Naive thymus-derived CD8-positive, alpha-beta T cell (primary cell): ENCODE results near the gene ALDOA. TPM values are rescaled to one million over a fixed set of nuclear protein-coding genes. Genes with fewer than 3 reads are reported as not detected.

Experiments
- ATAC-seq, 2 donors: fragments of 150-1000 bp; cut with Tn5 transposase in 1 of 2; sonication (Bioruptor Pico), chemical (Tn5 transposase) in 1 of 2; 1 replicate in 1 of 2; 2 replicates in 1 of 2; pipeline ENCODE4 v1.10.0; 2021; ENCODE audit warnings: mild to moderate bottlenecking in 2 of 2, moderate library complexity in 2 of 2
- POLR2A ChIA-PET: fragments of 350-600 bp; sonication (Branson Sonifier 250); formaldehyde crosslinking; loops from one replicate; lab custom pipeline; 2021; ENCODE audit warnings: antibody characterized with exemption; lab: Charles Lee
- DNase-seq, 10 donors: peaks; one replicate each; pipeline versions ENCODE4 v3.0.0 to v3.0.0-alpha.2; 2020 to 2022
- H3K27ac Mint-ChIP-seq, 10 donors: one replicate each; pipeline ENCODE4 v1.8.0; 2020 to 2022; ENCODE audit warnings: mild to moderate bottlenecking in 10 of 10, mixed read lengths in 10 of 10, moderate library complexity in 4 of 10, inconsistent platforms in 1 of 10
- H3K27me3 Mint-ChIP-seq, 5 donors: one replicate each; pipeline ENCODE4 v1.8.0; 2021 to 2022; ENCODE audit warnings: mixed read lengths in 5 of 5
- H3K36me3 Mint-ChIP-seq, 3 donors: one replicate each; pipeline ENCODE4 v1.8.0; 2020 to 2022; ENCODE audit warnings: mixed read lengths in 3 of 3, mild to moderate bottlenecking in 2 of 3, inconsistent platforms in 1 of 3
- H3K4me1 Mint-ChIP-seq, 4 donors: one replicate each; pipeline ENCODE4 v1.8.0; 2021 to 2022; ENCODE audit warnings: mixed read lengths in 4 of 4
- H3K4me3 Mint-ChIP-seq, 10 donors: one replicate each; pipeline ENCODE4 v1.8.0; 2020 to 2022; ENCODE audit warnings: mild to moderate bottlenecking in 10 of 10, mixed read lengths in 10 of 10, moderate library complexity in 6 of 10, inconsistent platforms in 1 of 10
- H3K9me3 Mint-ChIP-seq, 9 donors: one replicate each; pipeline ENCODE4 v1.8.0; 2020 to 2022; ENCODE audit warnings: mixed read lengths in 9 of 9, mild to moderate bottlenecking in 3 of 9, inconsistent platforms in 1 of 9, moderate library complexity in 1 of 9
- polyA plus RNA-seq, 3 donors: library from polyadenylated mRNA; unstranded; fragments of 300-500 nt; fragmentation: Illumina TruSeq; gene quantifications; one replicate each; pipeline ENCODE4 v1.2.3, GENCODE V29; 2021
- total RNA-seq, 8 experiments: library from RNA in 2 of 8; stranded (reverse) in 2 of 8; gene quantifications; one replicate each; pipeline ENCODE4 v1.2.3 and lab custom pipeline; 2021 to 2026

The ALDOA gene
- total and polyA plus RNA-seq, 5 experiments from 2014 or later, result 580 to 1,176 (median 798) TPM

GRCh38 chr16:30094541-30095165, 29.1 kb downstream of the ALDOA start:
- no peaks in the 10 kb centered on the region for H3K27me3 Mint-ChIP-seq
- peaks cover 24 to 50% (median 47%) of the 10 kb centered on the region in 4 donors for H3K4me1 Mint-ChIP-seq
- ATAC-seq (no peak), DNase-seq (no peak)
- peak overlapping the region; percentile 83 to 95 (median 91) for H3K4me3 Mint-ChIP-seq
- H3K27ac Mint-ChIP-seq, result peak overlapping the region; percentile 85 to 97 (median 94)
- peaks cover 14 to 26% (median 22%) of the 10 kb centered on the region in 3 donors for H3K36me3 Mint-ChIP-seq
- POLR2A ChIA-PET, result interaction anchor here (0.7 to 9.0 kb wide), 8 partner anchors 17 to 564 kb away, joined by 3 to 320 read pairs (median 14); partner anchors contain the start of genes ALDOA, CORO1A, GDPD3 and MAPK3
- peaks cover 0 to 35% (median 16%) of the 10 kb centered on the region in 9 donors for H3K9me3 Mint-ChIP-seq

GRCh38 chr16:30095166-30096078, 29.9 kb downstream of the ALDOA start:
- Mint-ChIP-seq H3K9me3 (peaks cover 0 to 37% (median 16%) of the 10 kb centered on the region in 9 donors), H3K4me3 (peak overlapping the region; percentile 83 to 95 (median 91)), H3K4me1 (peaks cover 17 to 42% (median 39%) of the 10 kb centered on the region in 4 donors), H3K27ac (peak overlapping the region; percentile 85 to 97 (median 94)), H3K27me3 (no peaks in the 10 kb centered on the region), H3K36me3 (peaks cover 14 to 26% (median 22%) of the 10 kb centered on the region in 3 donors)
- POLR2A ChIA-PET, result interaction anchor here (1.1 to 9.0 kb wide), 13 partner anchors 9 to 563 kb away, joined by 3 to 320 read pairs (median 5); partner anchors contain the start of genes ALDOA, CORO1A, GDPD3 and MAPK3
- ATAC-seq (peak in 1 of 2 donors; percentile 1), DNase-seq (peak in 5 of 10 donors; percentile 16 to 35 (median 31))

- DNase-seq, result peak; percentile 82 to 93 (median 88)
- Mint-ChIP-seq H3K4me3 (peak within 1 kb of the TSS; percentile 83 to 95 (median 91)), H3K27me3 (no peaks in the 10 kb centered on the region), H3K9me3 (peaks cover 0 to 42% (median 16%) of the 10 kb centered on the region in 9 donors), H3K4me1 (peaks cover 17 to 39% (median 36%) of the 10 kb centered on the region in 4 donors), H3K27ac (peak within 1 kb of the TSS; percentile 85 to 97 (median 94)), H3K36me3 (peaks cover 14 to 26% (median 22%) of the 10 kb centered on the region in 3 donors)
- peak; percentile 58 to 61 for ATAC-seq
- POLR2A ChIA-PET, result interaction anchor here (0.6 to 9.0 kb wide), 17 partner anchors 9 to 350 kb away, joined by 3 to 320 read pairs (median 4); partner anchors contain the start of genes ALDOA, C16orf54, CORO1A and GDPD3
These were observed 30.7 kb downstream of the ALDOA start, which contains the start of gene YPEL3 for GRCh38 chr16:30096105-30096861. YPEL3 (minus strand) TSS chr16:30096213; CDS start chr16:30095482, 731 bp downstream.

GRCh38 chr16:30096862-30097563, 31.5 kb downstream of the ALDOA start:
- Mint-ChIP-seq H3K4me1 (peaks cover 16 to 34% (median 31%) of the 10 kb centered on the region in 4 donors), H3K27me3 (no peaks in the 10 kb centered on the region), H3K27ac (peak overlapping the region; percentile 43 to 97 (median 93)), H3K9me3 (peaks cover 0 to 44% (median 16%) of the 10 kb centered on the region in 9 donors), H3K36me3 (peaks cover 14 to 28% (median 22%) of the 10 kb centered on the region in 3 donors), H3K4me3 (peak overlapping the region; percentile 71 to 92 (median 82))
- ATAC-seq, result no peak
- POLR2A ChIA-PET, result interaction anchor here (0.6 to 9.0 kb wide), 14 partner anchors 12 to 351 kb away, joined by 3 to 320 read pairs (median 4); partner anchors contain the start of genes ALDOA, C16orf54, CORO1A and GDPD3
- peak in 3 of 10 donors; percentile 25 to 48 (median 47) for DNase-seq

- POLR2A ChIA-PET, result interaction anchor here (1.5 to 1.6 kb wide), 2 partner anchors 14 to 38 kb away, joined by 4 read pairs; partner anchors contain the start of gene ALDOA
- H3K27ac Mint-ChIP-seq, result peak overlapping the region in 5 of 10 donors; percentile 3 to 84 (median 27)
- DNase-seq (no peak), ATAC-seq (no peak)
- no peaks in the 10 kb centered on the region for H3K27me3 Mint-ChIP-seq
- H3K4me3 Mint-ChIP-seq, result no peak overlapping the region
- peaks cover 10 to 28% (median 26%) of the 10 kb centered on the region in 3 donors for H3K36me3 Mint-ChIP-seq
- peaks cover 0 to 15% (median 2%) of the 10 kb centered on the region in 9 donors for H3K9me3 Mint-ChIP-seq
- peaks cover 0 to 6% (median 2%) of the 10 kb centered on the region in 4 donors for H3K4me1 Mint-ChIP-seq
These were observed 38.5 kb downstream of the ALDOA start for GRCh38 chr16:30104090-30104489.

- Mint-ChIP-seq H3K4me3 (no peak overlapping the region), H3K9me3 (peaks cover 0 to 13% (median 2%) of the 10 kb centered on the region in 9 donors), H3K36me3 (peaks cover 10 to 28% (median 26%) of the 10 kb centered on the region in 3 donors), H3K4me1 (peaks cover 0 to 6% (median 2%) of the 10 kb centered on the region in 4 donors), H3K27me3 (no peaks in the 10 kb centered on the region), H3K27ac (peak overlapping the region in 2 of 10 donors; percentile 21 to 84)
- POLR2A ChIA-PET, result interaction anchor here (0.6 to 1.6 kb wide), 2 partner anchors 39 to 82 kb away, joined by 3 to 4 read pairs; partner anchors contain the start of gene ALDOA
- DNase-seq (no peak), ATAC-seq (no peak)
These were observed 38.9 kb downstream of the ALDOA start for GRCh38 chr16:30104492-30104891.

GRCh38 chr16:30108059-30108850, 42.7 kb downstream of the ALDOA start:
- POLR2A ChIA-PET, result interaction anchor here (0.7 kb wide), 1 partner anchor 295 kb away, joined by 3 read pairs; no protein-coding TSS in a partner anchor
- DNase-seq, result no peak
- H3K27ac Mint-ChIP-seq, result no peak overlapping the region
- no peaks in the 10 kb centered on the region for H3K9me3 Mint-ChIP-seq
- H3K27me3 Mint-ChIP-seq, result no peaks in the 10 kb centered on the region
- no peak for ATAC-seq
- peaks cover 2 to 12% (median 10%) of the 10 kb centered on the region in 4 donors for H3K4me1 Mint-ChIP-seq
- H3K36me3 Mint-ChIP-seq, result peaks cover 14 to 47% (median 18%) of the 10 kb centered on the region in 3 donors
- no peak overlapping the region for H3K4me3 Mint-ChIP-seq

- Mint-ChIP-seq H3K27me3 (no peaks in the 10 kb centered on the region), H3K4me3 (no peak overlapping the region), H3K36me3 (peaks cover 4 to 40% (median 5%) of the 10 kb centered on the region in 3 donors), H3K4me1 (peaks cover 6 to 18% (median 12%) of the 10 kb centered on the region in 4 donors), H3K9me3 (no peaks in the 10 kb centered on the region), H3K27ac (peak overlapping the region in 2 of 10 donors; percentile 19 to 43)
- no peak for ATAC-seq
- no peak for DNase-seq
- POLR2A ChIA-PET, result interaction anchor here (0.7 to 4.7 kb wide), 2 partner anchors 16 to 73 kb away, joined by 4 to 20 read pairs; partner anchors contain the start of genes CORO1A and YPEL3
These were observed 45.1 kb downstream of the ALDOA start for GRCh38 chr16:30110661-30111060.

- H3K27ac Mint-ChIP-seq, result no peak overlapping the region
- ATAC-seq (peak in 1 of 2 donors; percentile 57), DNase-seq (peak in 8 of 10 donors; percentile 15 to 73 (median 48))
These were observed 46.9 kb downstream of the ALDOA start for GRCh38 chr16:30112197-30113030.

More at GRCh38 chr16:30112197-30113030, 46.9 kb downstream of the ALDOA start:
- peaks cover 6 to 19% (median 12%) of the 10 kb centered on the region in 4 donors for H3K4me1 Mint-ChIP-seq
- H3K9me3 Mint-ChIP-seq, result no peaks in the 10 kb centered on the region
- no peaks in the 10 kb centered on the region for H3K27me3 Mint-ChIP-seq
- peaks cover 4 to 44% (median 9%) of the 10 kb centered on the region in 3 donors for H3K36me3 Mint-ChIP-seq
- POLR2A ChIA-PET, result interaction anchor here (0.6 to 4.7 kb wide), 9 partner anchors 11 to 297 kb away, joined by 3 to 20 read pairs (median 8); partner anchors contain the start of genes CORO1A, MAPK3, TBX6 and YPEL3
- no peak overlapping the region for H3K4me3 Mint-ChIP-seq
